Skeletal muscle satellite cell (primary cell): ENCODE data around the gene DAPK1.

Source experiments
- H3K27me3 ChIP-seq: 2 replicates; pipeline ENCODE4 v1.7.0; 2013; ENCODE audit warnings: low read length; ENCODE audit not compliant: control insufficient read depth, insufficient read depth
- H3K36me3 ChIP-seq: 2 replicates; pipeline ENCODE4 v1.7.0; 2013; ENCODE audit warnings: mild to moderate bottlenecking, control low read depth, low read length; ENCODE audit not compliant: insufficient read depth
- H3K4me1 ChIP-seq: 2 replicates; pipeline ENCODE4 v1.7.0; 2013; ENCODE audit warnings: low read length; ENCODE audit not compliant: control insufficient read depth, insufficient read depth
- H3K4me2 ChIP-seq: 2 replicates; pipeline ENCODE4 v1.7.0; 2013; ENCODE audit warnings: mild to moderate bottlenecking, low read length
- H3K4me3 ChIP-seq: 2 replicates; pipeline ENCODE4 v1.7.0; 2013; ENCODE audit warnings: low read length
- H3K9ac ChIP-seq: 2 replicates; pipeline ENCODE4 v1.7.0; 2013; ENCODE audit warnings: mild to moderate bottlenecking, low read depth, low read length, moderate library complexity
- H3K9me3 ChIP-seq: replicated peaks from 2 replicates; pipeline ENCODE4 v1.7.0; 2013; ENCODE audit warnings: mild to moderate bottlenecking, control low read depth, low read length

DAPK1 gene

GRCh38 chr9:87657893-87658292, 160.2 kb downstream of the DAPK1 start:
- Histone ChIP-seq H3K9me3 (no peaks in the 10 kb centered on the region), H3K36me3 (peaks cover 17% of the 10 kb centered on the region), H3K9ac (no peak overlapping the region)

DNA sequence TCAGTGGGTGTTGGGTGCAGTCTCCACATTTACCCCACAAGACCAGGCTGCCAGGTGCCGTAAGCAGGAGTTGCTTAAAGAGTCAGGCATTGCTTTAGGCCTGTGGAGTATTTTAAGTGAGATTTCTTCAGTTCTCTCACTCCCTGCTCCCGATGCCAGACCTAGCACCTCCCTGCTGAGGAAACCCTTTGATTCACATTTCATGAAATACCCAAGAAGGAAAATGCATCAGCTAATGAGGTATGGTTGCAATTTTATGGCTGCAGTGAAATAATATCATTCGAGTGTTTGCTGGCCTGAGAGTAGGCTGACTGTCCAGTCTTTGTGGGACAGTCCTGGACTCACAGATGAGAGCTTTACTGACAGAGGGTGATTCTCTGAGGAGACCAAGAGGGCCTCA, 160.8 kb downstream of the DAPK1 start:
- Histone ChIP-seq H3K27me3 (no peaks in the 10 kb centered on the region), H3K36me3 (peaks cover 17% of the 10 kb centered on the region)

More at GRCh38 chr9:87657893-87658292, 160.2 kb downstream of the DAPK1 start:
- H3K4me3 ChIP-seq = no peak overlapping the region
- H3K27me3 ChIP-seq = no peaks in the 10 kb centered on the region
- H3K4me1 ChIP-seq = no peaks in the 10 kb centered on the region
- no peak overlapping the region for H3K4me2 ChIP-seq

GRCh38 chr9:87659534-87660419, 162.1 kb downstream of the DAPK1 start:
- peaks cover 22% of the 10 kb centered on the region for H3K36me3 ChIP-seq
- no peaks in the 10 kb centered on the region for H3K27me3 ChIP-seq
- H3K4me2 ChIP-seq = no peak overlapping the region
- H3K9me3 ChIP-seq = no peaks in the 10 kb centered on the region
- no peak overlapping the region for H3K4me3 ChIP-seq
- no peak overlapping the region for H3K9ac ChIP-seq
- no peaks in the 10 kb centered on the region for H3K4me1 ChIP-seq

More for the DNA sequence above, 160.8 kb downstream of the DAPK1 start:
- Histone ChIP-seq H3K9me3 (no peaks in the 10 kb centered on the region), H3K4me1 (no peaks in the 10 kb centered on the region), H3K9ac (no peak overlapping the region), H3K4me2 (no peak overlapping the region), H3K4me3 (no peak overlapping the region)

- Histone ChIP-seq H3K9ac (no peak overlapping the region), H3K4me2 (no peak overlapping the region), H3K4me3 (no peak overlapping the region), H3K9me3 (no peaks in the 10 kb centered on the region), H3K4me1 (no peaks in the 10 kb centered on the region), H3K36me3 (peaks cover 21% of the 10 kb centered on the region), H3K27me3 (no peaks in the 10 kb centered on the region)
Measured at GRCh38 chr9:87661241-87661640, 163.6 kb downstream of the DAPK1 start.

- H3K9ac ChIP-seq = no peak overlapping the region
- H3K36me3 ChIP-seq = peaks cover 26% of the 10 kb centered on the region
- H3K4me3 ChIP-seq = no peak overlapping the region
- no peaks in the 10 kb centered on the region for H3K27me3 ChIP-seq
- H3K4me1 ChIP-seq = no peaks in the 10 kb centered on the region
- no peak overlapping the region for H3K4me2 ChIP-seq
- H3K9me3 ChIP-seq = peaks cover 7% of the 10 kb centered on the region
Measured at GRCh38 chr9:87662808-87663528, 165.3 kb downstream of the DAPK1 start.

- Histone ChIP-seq H3K4me1 (no peaks in the 10 kb centered on the region), H3K9ac (no peak overlapping the region), H3K9me3 (peaks cover 7% of the 10 kb centered on the region), H3K4me2 (no peak overlapping the region), H3K27me3 (no peaks in the 10 kb centered on the region), H3K36me3 (peaks cover 29% of the 10 kb centered on the region), H3K4me3 (no peak overlapping the region)
Measured at GRCh38 chr9:87663556-87663955, 165.9 kb downstream of the DAPK1 start.

DNA sequence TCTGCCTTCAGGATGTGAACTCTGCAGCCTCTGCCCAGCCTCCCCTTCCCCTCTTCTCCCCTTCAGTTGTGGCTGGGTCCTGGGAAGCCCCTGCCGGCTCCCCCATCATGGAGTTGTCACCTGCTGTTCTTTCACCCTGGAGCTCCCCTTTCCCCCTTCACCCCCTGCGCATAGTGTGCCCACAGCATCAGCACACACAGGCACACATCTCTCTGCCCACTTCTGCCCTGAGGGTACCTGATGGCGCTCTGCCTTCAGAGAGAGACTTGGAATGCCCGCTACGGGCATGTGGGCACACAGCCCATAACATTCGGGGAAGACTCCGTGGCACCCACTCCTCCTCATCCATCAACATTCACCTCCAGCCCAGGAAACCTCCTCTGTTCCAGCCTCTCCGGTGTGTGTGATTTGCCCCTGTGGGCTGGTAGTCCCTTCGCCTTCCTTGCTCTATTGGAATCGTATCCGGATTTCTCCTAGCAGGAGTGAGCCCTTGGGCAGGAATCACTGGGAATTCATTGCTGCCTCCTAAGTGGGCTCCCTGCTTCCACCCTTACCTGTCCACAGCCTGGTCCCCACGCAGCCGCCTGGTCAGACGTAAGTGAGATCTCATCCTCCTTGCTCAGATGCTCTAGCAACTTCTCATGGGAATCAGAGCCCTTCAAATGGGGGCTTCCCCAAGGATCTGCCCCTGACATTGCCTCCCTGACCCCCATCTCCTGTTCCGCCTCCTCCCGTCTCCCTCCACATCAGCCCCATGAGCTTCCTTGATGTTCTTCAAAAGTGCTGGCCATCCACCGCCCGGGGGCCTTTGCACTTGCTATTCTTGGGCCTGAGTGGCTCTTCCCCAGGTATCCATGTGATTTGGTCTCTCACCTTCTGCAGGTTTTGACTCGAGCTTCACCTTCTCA, 166.7 kb downstream of the DAPK1 start:
- Histone ChIP-seq H3K4me3 (no peak overlapping the region), H3K4me1 (no peaks in the 10 kb centered on the region), H3K27me3 (no peaks in the 10 kb centered on the region), H3K36me3 (peaks cover 27% of the 10 kb centered on the region), H3K4me2 (no peak overlapping the region), H3K9me3 (peaks cover 7% of the 10 kb centered on the region), H3K9ac (no peak overlapping the region)

- H3K4me3 ChIP-seq = no peak overlapping the region
- H3K36me3 ChIP-seq = peaks cover 30% of the 10 kb centered on the region
Measured at GRCh38 chr9:87665505-87665904, 167.8 kb downstream of the DAPK1 start.

DNA sequence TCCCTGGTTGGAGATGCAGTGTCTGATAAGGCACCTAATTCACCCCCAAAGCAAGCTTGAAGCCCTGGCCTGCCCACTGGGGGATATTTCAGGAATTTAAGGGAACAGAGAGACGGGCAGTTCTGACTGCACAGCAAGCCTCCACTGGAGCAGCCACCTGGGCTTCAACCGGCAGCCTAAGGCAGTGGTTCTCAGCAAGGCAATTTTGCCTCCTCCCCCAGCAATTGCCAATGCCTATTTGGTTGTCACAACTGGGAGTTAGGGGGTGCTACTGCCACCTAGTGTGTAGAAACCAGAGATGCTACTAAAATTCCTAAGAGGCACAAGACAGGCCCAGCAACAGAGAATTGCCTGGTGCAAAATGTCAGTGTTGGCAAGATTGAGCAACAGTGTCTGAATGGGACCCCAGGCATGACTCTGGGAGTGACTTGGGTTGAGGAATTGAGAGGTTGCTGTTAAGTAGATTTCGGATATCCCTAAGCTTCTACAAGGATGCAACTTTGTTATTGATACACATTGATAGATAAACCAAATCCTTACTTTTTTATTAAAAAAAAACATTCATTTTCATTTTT, 169.6 kb downstream of the DAPK1 start:
- no peak overlapping the region for H3K4me2 ChIP-seq
- H3K4me3 ChIP-seq = no peak overlapping the region
- H3K27me3 ChIP-seq = no peaks in the 10 kb centered on the region
- no peak overlapping the region for H3K9ac ChIP-seq
- peaks cover 31% of the 10 kb centered on the region for H3K36me3 ChIP-seq
- peaks cover 7% of the 10 kb centered on the region for H3K9me3 ChIP-seq
- no peaks in the 10 kb centered on the region for H3K4me1 ChIP-seq

More at GRCh38 chr9:87665505-87665904, 167.8 kb downstream of the DAPK1 start:
- Histone ChIP-seq H3K9me3 (peaks cover 7% of the 10 kb centered on the region), H3K4me1 (no peaks in the 10 kb centered on the region), H3K9ac (no peak overlapping the region), H3K27me3 (no peaks in the 10 kb centered on the region), H3K4me2 (no peak overlapping the region)

DNA sequence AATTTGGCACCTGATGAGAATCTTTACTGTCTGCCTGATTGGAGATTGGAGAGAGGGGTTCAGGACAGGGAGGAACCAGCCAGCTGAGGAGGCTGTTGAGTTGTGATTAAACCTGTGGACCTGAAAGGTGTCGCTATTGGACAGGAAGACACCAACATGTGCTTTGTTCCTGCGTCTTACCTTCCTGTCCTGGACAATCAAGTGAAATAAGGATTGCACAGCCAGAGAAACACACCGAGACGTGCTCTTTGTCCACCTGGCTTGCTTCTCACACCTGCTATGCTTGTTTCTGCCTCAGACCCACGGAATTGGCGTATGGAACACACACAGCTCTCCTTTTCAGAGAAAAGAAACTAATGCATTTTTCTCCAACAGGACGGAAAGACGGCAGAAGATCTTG, 170.6 kb downstream of the DAPK1 start:
- Histone ChIP-seq H3K36me3 (peaks cover 31% of the 10 kb centered on the region), H3K9ac (no peak overlapping the region)

DNA sequence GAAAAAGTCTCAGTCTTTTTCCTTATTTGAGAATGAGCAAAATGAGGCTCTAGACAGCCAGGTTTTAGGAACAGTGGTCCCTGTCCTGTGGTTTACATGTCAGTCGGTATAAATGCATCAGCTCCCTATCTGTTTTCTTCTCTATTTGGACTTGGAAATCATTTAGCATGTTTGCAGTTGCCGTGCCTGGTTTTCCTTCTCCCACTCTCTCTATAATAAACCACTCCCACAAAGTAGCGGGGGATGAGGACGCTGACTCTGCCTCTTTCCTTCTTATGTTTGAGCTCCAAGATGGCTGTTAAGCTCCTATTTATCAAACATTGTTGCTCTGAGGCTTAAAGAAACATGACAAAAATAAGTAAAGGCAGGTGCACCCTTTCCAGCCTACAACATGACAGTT, 171.1 kb downstream of the DAPK1 start:
- Histone ChIP-seq H3K4me1 (no peaks in the 10 kb centered on the region), H3K9me3 (peaks cover 7% of the 10 kb centered on the region), H3K4me2 (no peak overlapping the region), H3K27me3 (no peaks in the 10 kb centered on the region), H3K4me3 (no peak overlapping the region), H3K9ac (no peak overlapping the region), H3K36me3 (peaks cover 31% of the 10 kb centered on the region)

More for the DNA sequence above, 170.6 kb downstream of the DAPK1 start:
- Histone ChIP-seq H3K27me3 (no peaks in the 10 kb centered on the region), H3K4me1 (no peaks in the 10 kb centered on the region), H3K4me2 (no peak overlapping the region), H3K4me3 (no peak overlapping the region), H3K9me3 (peaks cover 7% of the 10 kb centered on the region)
